PC-9 (cell line): ENCODE results near the gene ALAS2.

Experiments
- CTCF ChIP-seq: fragments of 200-600 bp; sonication (generic); conservative IDR thresholded peaks from 2 replicates; pipeline ENCODE4 v1.6.1; 2017; ENCODE audit warnings: mixed run types, antibody characterized with exemption, mild to moderate bottlenecking, moderate library complexity
- EZH2 ChIP-seq: fragments of 200-600 bp; sonication (generic); IDR thresholded peaks from 2 replicates; pipeline ENCODE4 v1.8.0; 2017; ENCODE audit warnings: antibody characterized with exemption, low read depth

GRCh38 chrX:55005256-55005655 lies 25.5 kb downstream of the ALAS2 start:
- no peak for TF ChIP-seq CTCF
- TF ChIP-seq EZH2: no peak
